Measurements from ENCODE around the gene STK32A. TPM values are rescaled to one million over a fixed set of nuclear protein-coding genes. Genes with fewer than 3 reads are reported as not detected.

The STK32A gene
- total RNA-seq, 1 experiment from 2014 or later, result 6.8 TPM

GRCh38 chr5:147223343-147223742 is 11.5 kb upstream of the STK32A start:
- intact Hi-C loops (cut with micrococcal nuclease), result loop anchor here (5.0 kb wide), 1 partner anchor 334 kb away; no protein-coding TSS in a partner anchor
- BruUV-seq (replicated peaks), result no TSS peak
- ATAC-seq, result peak; percentile 68
- H2AFZ ChIP-seq (ENCODE audit: low read length), result no peak overlapping the region
- ChIA-PET CTCF (interaction anchor here (1.0 to 1.6 kb wide), 3 partner anchors 12 to 148 kb away, joined by 4 to 27 read pairs (median 4); partner anchors contain the start of gene STK32A), POLR2A (ENCODE audit: unreplicated experiment) (no interaction called here)
- no peak for TF ChIP-seq EZH2phosphoT487 (IDR thresholded peaks at IDR 0.05; ENCODE audit: borderline replicate concordance, low read length)
- no peak for TF ChIP-seq EZH2 (IDR thresholded peaks at IDR 0.05; ENCODE audit: low read length, unreplicated experiment)
- TF ChIP-seq, protein P1, sequence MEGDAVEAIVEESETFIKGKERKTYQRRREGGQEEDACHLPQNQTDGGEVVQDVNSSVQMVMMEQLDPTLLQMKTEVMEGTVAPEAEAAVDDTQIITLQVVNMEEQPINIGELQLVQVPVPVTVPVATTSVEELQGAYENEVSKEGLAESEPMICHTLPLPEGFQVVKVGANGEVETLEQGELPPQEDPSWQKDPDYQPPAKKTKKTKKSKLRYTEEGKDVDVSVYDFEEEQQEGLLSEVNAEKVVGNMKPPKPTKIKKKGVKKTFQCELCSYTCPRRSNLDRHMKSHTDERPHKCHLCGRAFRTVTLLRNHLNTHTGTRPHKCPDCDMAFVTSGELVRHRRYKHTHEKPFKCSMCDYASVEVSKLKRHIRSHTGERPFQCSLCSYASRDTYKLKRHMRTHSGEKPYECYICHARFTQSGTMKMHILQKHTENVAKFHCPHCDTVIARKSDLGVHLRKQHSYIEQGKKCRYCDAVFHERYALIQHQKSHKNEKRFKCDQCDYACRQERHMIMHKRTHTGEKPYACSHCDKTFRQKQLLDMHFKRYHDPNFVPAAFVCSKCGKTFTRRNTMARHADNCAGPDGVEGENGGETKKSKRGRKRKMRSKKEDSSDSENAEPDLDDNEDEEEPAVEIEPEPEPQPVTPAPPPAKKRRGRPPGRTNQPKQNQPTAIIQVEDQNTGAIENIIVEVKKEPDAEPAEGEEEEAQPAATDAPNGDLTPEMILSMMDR (conservative IDR thresholded peaks at IDR 0.05; ENCODE audit: low read depth, low read length), result no peak
- H3K27me3 ChIP-seq (ENCODE audit: low read length), result 0 out of 2 replicates have a peak, but pooled peaks cover 4% of the 10 kb centered on the region
- H3K27ac ChIP-seq (ENCODE audit: low read length), result no peak overlapping the region
- H3F3A ChIP-seq (ENCODE audit: low read length, unreplicated experiment), result no peaks in the 10 kb centered on the region
- H3K36me3 ChIP-seq (ENCODE audit: low read depth, low read length), result no peaks in the 10 kb centered on the region
- H3K9me2 ChIP-seq (replicated peaks; ENCODE audit: low read length), result no peaks in the 10 kb centered on the region
- DNase-seq, result peak; percentile 34
- no peaks in the 10 kb centered on the region for H4K20me1 ChIP-seq (ENCODE audit: low read length)
- no peak overlapping the region for H3K4me2 ChIP-seq (ENCODE audit: low read length)
- H3K9me3 ChIP-seq (ENCODE audit: low read length), result no peaks in the 10 kb centered on the region
- H3K4me3 ChIP-seq (ENCODE audit: low read length), result no peak overlapping the region
- H3K79me2 ChIP-seq (ENCODE audit: low read length), result no peaks in the 10 kb centered on the region
- H3K9ac ChIP-seq (ENCODE audit: low read length), result no peak overlapping the region
- peaks cover 4% of the 10 kb centered on the region; the same call in 1 of the 2 replicates for H3K4me1 ChIP-seq (ENCODE audit: insufficient read depth, low read length)

- H3K9me2 ChIP-seq (replicated peaks; ENCODE audit: low read length), result no peaks in the 10 kb centered on the region
- H4K20me1 ChIP-seq (ENCODE audit: low read length), result no peaks in the 10 kb centered on the region
- no peak overlapping the region for H3K27ac ChIP-seq (ENCODE audit: low read length)
- ATAC-seq (peak; percentile 87), DNase-seq (peak; percentile 55)
- no peaks in the 10 kb centered on the region for H3K36me3 ChIP-seq (ENCODE audit: low read depth, low read length)
- no peak overlapping the region for H2AFZ ChIP-seq (ENCODE audit: low read length)
- H3K4me2 ChIP-seq (ENCODE audit: low read length), result no peak overlapping the region
- H3K4me1 ChIP-seq (ENCODE audit: insufficient read depth, low read length), result peaks cover 4% of the 10 kb centered on the region; the same call in 1 of the 2 replicates
- H3K79me2 ChIP-seq (ENCODE audit: low read length), result no peaks in the 10 kb centered on the region
- TF ChIP-seq EZH2 (IDR thresholded peaks at IDR 0.05; ENCODE audit: low read length, unreplicated experiment), result no peak
- TF ChIP-seq, protein P1 (conservative IDR thresholded peaks at IDR 0.05; ENCODE audit: low read depth, low read length), result peak; percentile 69
- ChIA-PET CTCF (interaction anchor here (0.5 to 1.6 kb wide), 5 partner anchors 11 to 354 kb away, joined by 3 to 27 read pairs (median 4); partner anchors contain the start of gene STK32A), POLR2A (ENCODE audit: unreplicated experiment) (no interaction called here)
- no TSS peak for BruUV-seq (replicated peaks)
- no peak overlapping the region for H3K9ac ChIP-seq (ENCODE audit: low read length)
- 0 out of 2 replicates have a peak, but pooled peaks cover 4% of the 10 kb centered on the region for H3K27me3 ChIP-seq (ENCODE audit: low read length)
- H3K4me3 ChIP-seq (ENCODE audit: low read length), result no peak overlapping the region
- no peaks in the 10 kb centered on the region for H3F3A ChIP-seq (ENCODE audit: low read length, unreplicated experiment)
- intact Hi-C loops (cut with micrococcal nuclease), result loop anchor here (1.0 to 5.0 kb wide), 2 partner anchors 145 to 333 kb away; no protein-coding TSS in a partner anchor
- H3K9me3 ChIP-seq (ENCODE audit: low read length), result no peaks in the 10 kb centered on the region
Observed at GRCh38 chr5:147223948-147224791, 10.7 kb upstream of the STK32A start.
